Cardiac fibroblast (primary cell): ENCODE results near the gene TENT5C.
"Not testable (repeated sequence)": the region's sequence is repeated elsewhere in the genome, so short reads cannot be mapped to it uniquely, and the experiment has no call there.

Experiments used
- DNase-seq, 2 donors: peaks; one replicate each; pipeline versions ENCODE4 v3.0.0 to v3.0.0-alpha.2; 2010; ENCODE audit warnings: low read depth in 2 of 2
- H3K4me3 ChIP-seq, 2 donors: replicated peaks in 1 of 2; 1 replicate in 1 of 2; 2 replicates in 1 of 2; pipeline ENCODE4 v1.5.1; 2011; ENCODE audit warnings: low read depth in 2 of 2, low read length in 2 of 2, mild to moderate bottlenecking in 2 of 2, moderate library complexity in 1 of 2
- CTCF ChIP-seq: IDR thresholded peaks from one replicate; pipeline ENCODE4 v1.5.1; 2011; ENCODE audit warnings: low read depth, mild to moderate bottlenecking, low read length, inconsistent platforms

The TENT5C gene

GRCh38 chr1:117605774-117606648 lies at the start of gene TENT5C:
Gene TENT5C (plus strand): TSS chr1:117606048. CDS start chr1:117622869, 16,821 bp downstream.
- no peak for TF ChIP-seq CTCF
- H3K4me3 ChIP-seq, result peak within 1 kb of the TSS; percentile 65 to 74
- DNase-seq, result peak; percentile 95 to 98

GRCh38 chr1:117556341-117556740 lies 49.5 kb upstream of the TENT5C start:
- H3K4me3 ChIP-seq, result no peak overlapping the region
- TF ChIP-seq CTCF, result no peak
- DNase-seq, result no peak

GRCh38 chr1:117556976-117557375 lies 48.9 kb upstream of the TENT5C start:
- DNase-seq, result no peak
- no peak for TF ChIP-seq CTCF
- H3K4me3 ChIP-seq, result no peak overlapping the region

GRCh38 chr1:117558451-117558850 lies 47.4 kb upstream of the TENT5C start:
- DNase-seq, H3K4me3 ChIP-seq: not testable (repeated sequence)

- DNase-seq, result no peak
- no peak overlapping the region for H3K4me3 ChIP-seq
- no peak for TF ChIP-seq CTCF
Observed at GRCh38 chr1:117559139-117559538, 46.7 kb upstream of the TENT5C start.

- TF ChIP-seq CTCF, result no peak
- no peak for DNase-seq
Observed at GRCh38 chr1:117559985-117560384, 45.9 kb upstream of the TENT5C start.

GRCh38 chr1:117561071-117561470 lies 44.8 kb upstream of the TENT5C start:
- H3K4me3 ChIP-seq, result no peak overlapping the region
- no peak for TF ChIP-seq CTCF
- DNase-seq, result no peak

More at GRCh38 chr1:117559985-117560384, 45.9 kb upstream of the TENT5C start:
- H3K4me3 ChIP-seq, result no peak overlapping the region
